ENCODE results near the gene IPPK. TPM values are rescaled to one million over a fixed set of nuclear protein-coding genes. Genes with fewer than 3 reads are reported as not detected.

Gene IPPK
- total and polyA plus RNA-seq, 2 of the 8 experiments (the other 6 are each of a cell fraction or from before 2014, with no cell fraction given), result 10.5 to 13.6 TPM

- Histone ChIP-seq H2BK120ac (replicated peaks; ENCODE audit: low read depth, low read length) (no peak overlapping the region), H3K4me1 (replicated peaks in 1 of 4; ENCODE audit: control insufficient read depth in 3 of 4, insufficient read depth in 4 of 4, low read length in 3 of 4) (no peaks in the 10 kb centered on the region), H3K14ac (ENCODE audit: insufficient read length) (no peak overlapping the region), H2BK12ac (ENCODE audit: low read depth, low read length) (no peak overlapping the region), H3K4ac (replicated peaks; ENCODE audit: insufficient read length, low read depth, low read length) (no peak overlapping the region), H4K5ac (ENCODE audit: insufficient read length, low read depth, low read length) (no peak overlapping the region), H4K8ac (ENCODE audit: extremely low read depth, insufficient read depth, low read length) (no peak overlapping the region), H3K27me3 (replicated peaks in 1 of 4; ENCODE audit: control insufficient read depth in 3 of 4, extremely low read depth in 1 of 4, insufficient read depth in 3 of 4, low read length in 3 of 4) (no peaks in the 10 kb centered on the region), H3K9ac (replicated peaks in 1 of 4; ENCODE audit: extremely low read depth in 1 of 4, low read depth in 3 of 4, low read length in 3 of 4) (no peak overlapping the region), H3K79me2 (ENCODE audit: control insufficient read depth in 1 of 2, insufficient read depth in 2 of 2, low read length in 2 of 2) (no peaks in the 10 kb centered on the region), H3K23me2 (ENCODE audit: low read depth, low read length) (no peaks in the 10 kb centered on the region), H4K91ac (replicated peaks; ENCODE audit: insufficient read length, low read length) (no peak overlapping the region), H3K23ac (ENCODE audit: insufficient read length) (no peak overlapping the region), H3K9me3 (ENCODE audit: insufficient read depth in 2 of 2, low read depth in 1 of 2, low read length in 1 of 2) (no peaks in the 10 kb centered on the region), H4K20me1 (replicated peaks in 1 of 2; ENCODE audit: control insufficient read depth in 1 of 2, insufficient read depth in 2 of 2, low read length in 2 of 2) (peaks cover 0 to 3% of the 10 kb centered on the region in 2 experiments), H3K18ac (ENCODE audit: extremely low read depth, low read length) (no peak overlapping the region), H2AK5ac (ENCODE audit: low read depth, low read length) (no peak overlapping the region), H3K56ac (replicated peaks; ENCODE audit: insufficient read length, low read depth, low read length) (no peak overlapping the region), H2BK15ac (ENCODE audit: low read length) (no peak overlapping the region), H2AFZ (ENCODE audit: low read length) (no peak overlapping the region), H3K79me1 (ENCODE audit: low read depth, low read length) (peaks cover 4% of the 10 kb centered on the region; the same call in 1 of the 2 replicates), H2BK5ac (ENCODE audit: low read depth, low read length) (no peak overlapping the region), H2BK20ac (ENCODE audit: low read length) (no peak overlapping the region), H3K36me3 (ENCODE audit: control insufficient read depth in 2 of 4, insufficient read depth in 4 of 4, low read length in 3 of 4) (peaks cover 2 to 17% (median 11%) of the 10 kb centered on the region in 4 experiments; a peak in 5 of 8 replicates), H3K27ac (ENCODE audit: low read depth, low read length) (no peak overlapping the region), H3K4me2 (ENCODE audit: insufficient read depth in 1 of 2, low read depth in 2 of 2, low read length in 2 of 2) (no peak overlapping the region), H3K4me3 (ENCODE audit: extremely low read depth in 1 of 4, insufficient read depth in 2 of 4, low read depth in 3 of 4, low read length in 4 of 4) (no peak overlapping the region)
- DNase-seq (ENCODE audit: low read depth in 1 of 2, low spot score in 2 of 2) (no peak), FAIRE-seq (no peak)
- ChIA-PET POLR2A (ENCODE audit: partially characterized antibody) (no interaction called here), CTCF (ENCODE audit: partially characterized antibody) (interaction anchor here (1.2 to 1.5 kb wide), 2 partner anchors 137 to 912 kb away, joined by 3 read pairs; no protein-coding TSS in a partner anchor)
- 93% methylated on average over 7 of the region's 7 CpGs; no CpG with 5 or more reads in 1 of the 2 experiments for WGBS, 2 experiments (ENCODE audit: extremely low coverage in 1 of 2, insufficient coverage in 1 of 2, insufficient read length in 1 of 2, insufficient replicate concordance in 2 of 2, low coverage in 1 of 2, low lambda C conversion rate in 2 of 2, missing lambda C conversion rate in 1 of 2)
- no peak for TF ChIP-seq EP300 (IDR thresholded peaks at IDR 0.05; ENCODE audit: borderline replicate concordance in 1 of 2, low read depth in 2 of 2, low read length in 2 of 2)
- no peak for TF ChIP-seq E2F6 (IDR thresholded peaks at IDR 0.05)
- no peak for TF ChIP-seq EGR1 (IDR thresholded peaks at IDR 0.05; ENCODE audit: borderline replicate concordance, low read depth, low read length)
- no peak for TF ChIP-seq BCL11A (IDR thresholded peaks at IDR 0.05; ENCODE audit: low read depth in 2 of 2, low read length in 2 of 2)
- TF ChIP-seq SAP30 (IDR thresholded peaks at IDR 0.05; ENCODE audit: insufficient read depth, insufficient replicate concordance, low read length), result no peak
- TF ChIP-seq SRF (IDR thresholded peaks at IDR 0.05; ENCODE audit: low read depth, low read length), result no peak
- no peak for TF ChIP-seq CHD1 (IDR thresholded peaks at IDR 0.05; ENCODE audit: low read depth, low read length)
- no peak for TF ChIP-seq CREB1 (IDR thresholded peaks at IDR 0.05)
- TF ChIP-seq NANOG (IDR thresholded peaks at IDR 0.05; ENCODE audit: insufficient read depth, low read depth, low read length, poor library complexity, severe bottlenecking), result no peak
- TF ChIP-seq NRF1 (IDR thresholded peaks at IDR 0.05; ENCODE audit: low read depth, low read length), result no peak
- no peak for TF ChIP-seq SP4 (IDR thresholded peaks at IDR 0.05; ENCODE audit: low read length)
- no peak for TF ChIP-seq USF2 (IDR thresholded peaks at IDR 0.05; ENCODE audit: low read length)
- no peak for TF ChIP-seq SP1 (IDR thresholded peaks at IDR 0.05; ENCODE audit: low read depth, low read length)
These were observed 30.8 kb downstream of the IPPK start for GRCh38 chr9:92639124-92639523.

All from H1 (cell line).